DND-41 (cell line): ENCODE data around the gene UBA3.
A peak's percentile ranks its signal among the peaks of the same experiment; 100 is the strongest.

ENCODE experiments used
- ATAC-seq: fragments of 200-7000 bp; cut with Tn5 transposase; 3 replicates; pipeline ENCODE4 v1.9.1; 2021; ENCODE audit warnings: low read depth; ENCODE audit not compliant: insufficient read depth
- DNase-seq: peaks from one replicate; pipeline ENCODE4 v3.0.0-alpha.2; 2020
- H2AFZ ChIP-seq: 2 replicates; pipeline ENCODE4 v1.6.0; 2012; ENCODE audit warnings: low read depth, low read length
- H3K27ac ChIP-seq: 2 replicates; pipeline ENCODE4 v1.5.1; 2012; ENCODE audit warnings: low read length, inconsistent platforms
- H3K27me3 ChIP-seq: fragments of 200-600 bp; sonication (generic); 2 replicates; pipeline ENCODE4 v1.6.0; 2012; ENCODE audit warnings: low read length, mild to moderate bottlenecking, inconsistent platforms; ENCODE audit not compliant: insufficient read depth, poor library complexity
- H3K36me3 ChIP-seq: 2 replicates; pipeline ENCODE4 v1.5.1; 2012; ENCODE audit warnings: low read length, inconsistent platforms; ENCODE audit not compliant: insufficient read depth
- H3K4me1 ChIP-seq: 2 replicates; pipeline ENCODE4 v1.5.1; 2012; ENCODE audit warnings: mild to moderate bottlenecking, low read length; ENCODE audit not compliant: insufficient read depth
- H3K4me2 ChIP-seq: 2 replicates; pipeline ENCODE4 v1.6.0; 2012; ENCODE audit warnings: mild to moderate bottlenecking, moderate library complexity, low read length, inconsistent platforms; ENCODE audit not compliant: insufficient read depth
- H3K4me3 ChIP-seq, 2 experiments: fragments of 200-600 bp in 1 of 2; shearing (Covaris generic) in 1 of 2; 2 replicates each; pipeline ENCODE4 v1.5.1; 2012 to 2016; ENCODE audit warnings: inconsistent platforms in 2 of 2, low read length in 2 of 2, mild to moderate bottlenecking in 2 of 2, low read depth in 1 of 2, moderate library complexity in 1 of 2
- H3K79me2 ChIP-seq: 2 replicates; pipeline ENCODE4 v1.6.0; 2012; ENCODE audit warnings: low read length, inconsistent platforms; ENCODE audit not compliant: insufficient read depth
- H3K9ac ChIP-seq: 2 replicates; pipeline ENCODE4 v1.6.0; 2012; ENCODE audit warnings: low read depth, mild to moderate bottlenecking, inconsistent platforms, low read length, moderate library complexity
- H3K9me3 ChIP-seq: 2 replicates; pipeline ENCODE4 v1.5.1; 2012; ENCODE audit warnings: low read length, moderate library complexity, mild to moderate bottlenecking, inconsistent platforms; ENCODE audit not compliant: insufficient read depth, severe bottlenecking
- H4K20me1 ChIP-seq: 2 replicates; pipeline ENCODE4 v1.6.0; 2012; ENCODE audit warnings: low read length; ENCODE audit not compliant: insufficient read depth
- CTCF ChIP-seq: IDR thresholded peaks from 2 replicates; pipeline ENCODE4 v1.5.1; 2012; ENCODE audit warnings: borderline replicate concordance, low read length, moderate library complexity, mild to moderate bottlenecking; ENCODE audit not compliant: poor library complexity, severe bottlenecking; ENCODE audit errors: extremely low read depth
- EZH2 ChIP-seq: IDR thresholded peaks from 3 replicates; pipeline ENCODE4 v1.6.1; 2012; ENCODE audit warnings: borderline replicate concordance, low read depth, mild to moderate bottlenecking, moderate library complexity, low read length, inconsistent platforms; ENCODE audit not compliant: severe bottlenecking

Gene UBA3

GRCh38 chr3:69095636-69096035 lies 15.5 kb upstream of the UBA3 start:
- H3K4me3 ChIP-seq, result no peak overlapping the region
- peaks cover 34% of the 10 kb centered on the region for H3K36me3 ChIP-seq
- no peaks in the 10 kb centered on the region for H3K27me3 ChIP-seq
- no peaks in the 10 kb centered on the region for H3K9me3 ChIP-seq
- H3K9ac ChIP-seq, result no peak overlapping the region
- no peak for ATAC-seq
- peaks cover 35% of the 10 kb centered on the region for H3K4me1 ChIP-seq
- no peak for DNase-seq
- H2AFZ ChIP-seq, result no peak overlapping the region
- no peak overlapping the region for H3K27ac ChIP-seq
- H3K4me2 ChIP-seq, result no peak overlapping the region
- TF ChIP-seq CTCF (no peak), EZH2 (no peak)
- H4K20me1 ChIP-seq, result peaks cover 3% of the 10 kb centered on the region; the same call in 1 of the 2 replicates
- peaks cover 76% of the 10 kb centered on the region for H3K79me2 ChIP-seq

GRCh38 chr3:69094467-69095205 lies 14.5 kb upstream of the UBA3 start:
- H3K36me3 ChIP-seq, result peaks cover 37% of the 10 kb centered on the region
- H4K20me1 ChIP-seq, result peaks cover 3% of the 10 kb centered on the region; the same call in 1 of the 2 replicates
- H3K27me3 ChIP-seq, result no peaks in the 10 kb centered on the region
- no peaks in the 10 kb centered on the region for H3K9me3 ChIP-seq
- no peak overlapping the region for H3K27ac ChIP-seq
- H3K4me3 ChIP-seq, result no peak overlapping the region
- H3K79me2 ChIP-seq, result peaks cover 81% of the 10 kb centered on the region
- TF ChIP-seq EZH2, result no peak
- TF ChIP-seq CTCF, result no peak
- ATAC-seq, result no peak
- peaks cover 44% of the 10 kb centered on the region for H3K4me1 ChIP-seq
- DNase-seq, result no peak
- no peak overlapping the region for H3K4me2 ChIP-seq
- no peak overlapping the region for H2AFZ ChIP-seq
- H3K9ac ChIP-seq, result no peak overlapping the region

- Histone ChIP-seq H3K4me3 (peak overlapping the region; percentile 2 to 50; a peak in 2 of 4 replicates), H3K36me3 (peaks cover 37% of the 10 kb centered on the region), H3K27me3 (no peaks in the 10 kb centered on the region), H2AFZ (peak overlapping the region; percentile 61), H3K4me1 (peaks cover 62% of the 10 kb centered on the region), H3K4me2 (peak overlapping the region; percentile 64), H4K20me1 (no peaks in the 10 kb centered on the region), H3K79me2 (peaks cover 89% of the 10 kb centered on the region), H3K27ac (peak overlapping the region; percentile 88), H3K9ac (peak overlapping the region; percentile 54), H3K9me3 (no peaks in the 10 kb centered on the region)
- ATAC-seq, result peak; percentile 94
- TF ChIP-seq EZH2 (no peak), CTCF (no peak)
- peak; percentile 50 for DNase-seq
Measured at GRCh38 chr3:69092030-69092516, 11.9 kb upstream of the UBA3 start.
